NCI-H345 treated with DMSO at 0.1 percent for 48 hours (cell line): ENCODE measurements around the gene AMBP.

Experiments used
- DNase-seq: peaks from one replicate; lab custom pipeline; 2025; ENCODE audit not compliant: unreplicated experiment; lab: John Stamatoyannopoulos, UW

Gene AMBP

GRCh38 chr9:114012126-114012525 is 66.0 kb downstream of the AMBP start:
- no peak for DNase-seq

- DNase-seq = no peak
Observed at GRCh38 chr9:114011313-114011712, 66.8 kb downstream of the AMBP start.
